ENCODE results near the gene ZBTB7C. TPM values are rescaled to one million over a fixed set of nuclear protein-coding genes. Genes with fewer than 3 reads are reported as not detected.

The ZBTB7C gene
- total and polyA plus RNA-seq, 4 donors = 0.19 to 1.1 (median 0.45) TPM

DNA sequence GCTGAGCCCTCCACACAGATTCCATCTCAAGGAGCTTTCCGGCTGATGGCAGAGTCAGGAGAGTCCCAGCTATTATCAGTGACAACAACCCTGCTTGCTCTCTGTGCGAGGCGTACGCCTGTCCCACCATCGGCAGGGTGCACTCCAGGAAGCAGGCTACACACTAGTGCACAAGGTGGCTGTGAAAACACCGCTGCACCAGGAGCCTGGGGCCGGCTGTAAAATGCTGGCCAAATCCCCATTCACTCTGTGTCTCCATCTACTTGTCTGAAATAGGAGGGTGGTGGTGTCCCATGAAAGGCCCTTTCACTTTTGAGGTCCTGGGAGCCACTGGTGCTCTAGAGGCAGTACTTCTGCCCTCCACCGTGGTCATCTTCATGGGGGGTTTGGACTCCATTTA lies 295.5 kb downstream of the ZBTB7C start (continued):
- TF ChIP-seq YY1 (IDR thresholded peaks at IDR 0.05) (no peak), NR2F2 (IDR thresholded peaks at IDR 0.05) (no peak), FOXA2 (IDR thresholded peaks at IDR 0.05) (no peak), HNF4A (conservative IDR thresholded peaks at IDR 0.05) (no peak)
- TF ChIP-seq, protein P1, sequence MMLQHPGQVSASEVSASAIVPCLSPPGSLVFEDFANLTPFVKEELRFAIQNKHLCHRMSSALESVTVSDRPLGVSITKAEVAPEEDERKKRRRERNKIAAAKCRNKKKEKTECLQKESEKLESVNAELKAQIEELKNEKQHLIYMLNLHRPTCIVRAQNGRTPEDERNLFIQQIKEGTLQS (IDR thresholded peaks at IDR 0.05) = no peak

DNA sequence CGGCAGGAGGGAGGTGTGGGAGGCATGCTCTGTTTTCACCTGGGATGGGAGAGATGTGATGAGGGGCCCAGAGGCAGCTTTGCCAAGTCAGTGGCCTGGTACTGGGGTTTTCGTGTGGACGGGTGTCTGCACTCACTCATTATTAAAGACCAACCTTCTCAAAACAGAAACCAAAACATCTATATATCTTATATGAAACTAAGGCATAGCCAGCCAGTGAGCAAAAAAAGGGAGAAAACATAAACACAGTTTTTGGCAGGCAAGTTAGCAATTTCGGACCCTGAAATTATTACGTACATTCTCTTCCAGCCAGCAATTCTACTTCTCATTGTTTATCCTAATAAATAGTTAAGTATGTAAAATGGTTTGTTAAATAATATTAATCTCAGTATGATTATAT lies 297.6 kb downstream of the ZBTB7C start:
- Histone ChIP-seq H3K4me1 (ENCODE audit: control insufficient read depth in 4 of 4, insufficient read depth in 4 of 4, low read length in 3 of 4) (no peaks in the 10 kb centered on the region), H3K9me3 (ENCODE audit: control insufficient read depth in 4 of 4, low read length in 3 of 4) (no peaks in the 10 kb centered on the region), H3K27ac (ENCODE audit: low read depth in 1 of 2, low read length in 2 of 2) (no peak overlapping the region), H3K9ac (ENCODE audit: low read depth in 1 of 2, low read length in 2 of 2) (no peak overlapping the region), H3K36me3 (ENCODE audit: control insufficient read depth in 4 of 4, insufficient read depth in 3 of 4, low read depth in 1 of 4, low read length in 3 of 4) (no peaks in the 10 kb centered on the region), H3K27me3 (ENCODE audit: control insufficient read depth in 4 of 4, insufficient read depth in 4 of 4, low read length in 3 of 4) (no peaks in the 10 kb centered on the region), H3K4me3 (ENCODE audit: low read depth in 1 of 3, low read length in 3 of 3) (no peak overlapping the region)
- DNase-seq (ENCODE audit: low spot score) = no peak
- TF ChIP-seq RAD21 (IDR thresholded peaks at IDR 0.05) = no peak
- 87% methylated on average over 5 of the region's 5 CpGs for WGBS

DNA sequence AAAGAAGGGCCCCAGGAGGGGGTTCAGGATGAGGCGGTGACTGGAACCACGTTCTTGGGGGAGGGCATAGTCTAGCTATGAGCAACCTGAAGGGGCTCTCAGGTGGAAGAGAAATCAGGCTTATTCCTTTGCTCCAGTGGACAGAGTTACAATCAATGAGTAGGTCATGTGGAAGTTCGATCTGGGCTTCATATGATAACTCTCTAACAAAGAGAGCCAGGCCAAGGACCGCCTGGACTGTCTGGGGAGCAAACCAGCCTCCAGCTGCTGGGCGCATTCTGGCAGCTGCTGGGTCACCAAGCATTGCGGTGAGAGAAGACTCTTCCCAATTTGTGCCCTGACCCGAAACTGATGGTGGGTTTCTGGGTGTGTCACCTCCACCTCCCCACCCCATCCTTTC lies 298.4 kb downstream of the ZBTB7C start:
- Histone ChIP-seq H3K36me3 (ENCODE audit: control insufficient read depth in 4 of 4, insufficient read depth in 3 of 4, low read depth in 1 of 4, low read length in 3 of 4) (no peaks in the 10 kb centered on the region), H3K27me3 (ENCODE audit: control insufficient read depth in 4 of 4, insufficient read depth in 4 of 4, low read length in 3 of 4) (no peaks in the 10 kb centered on the region), H3K9me3 (ENCODE audit: control insufficient read depth in 4 of 4, low read length in 3 of 4) (no peaks in the 10 kb centered on the region), H3K4me1 (ENCODE audit: control insufficient read depth in 4 of 4, insufficient read depth in 4 of 4, low read length in 3 of 4) (no peaks in the 10 kb centered on the region), H3K27ac (ENCODE audit: low read depth in 1 of 2, low read length in 2 of 2) (no peak overlapping the region), H3K4me3 (ENCODE audit: low read depth in 1 of 3, low read length in 3 of 3) (no peak overlapping the region), H3K9ac (ENCODE audit: low read depth in 1 of 2, low read length in 2 of 2) (no peak overlapping the region)
- TF ChIP-seq SP1 (IDR thresholded peaks at IDR 0.05) = no peak
- TF ChIP-seq EGR1 (IDR thresholded peaks at IDR 0.05; ENCODE audit: low read depth in 2 of 2) = no peak
- TF ChIP-seq HNF4A (conservative IDR thresholded peaks at IDR 0.05) = no peak
- no peak for DNase-seq (ENCODE audit: low spot score)
- 85% methylated on average over 7 of the region's 7 CpGs for WGBS

DNA sequence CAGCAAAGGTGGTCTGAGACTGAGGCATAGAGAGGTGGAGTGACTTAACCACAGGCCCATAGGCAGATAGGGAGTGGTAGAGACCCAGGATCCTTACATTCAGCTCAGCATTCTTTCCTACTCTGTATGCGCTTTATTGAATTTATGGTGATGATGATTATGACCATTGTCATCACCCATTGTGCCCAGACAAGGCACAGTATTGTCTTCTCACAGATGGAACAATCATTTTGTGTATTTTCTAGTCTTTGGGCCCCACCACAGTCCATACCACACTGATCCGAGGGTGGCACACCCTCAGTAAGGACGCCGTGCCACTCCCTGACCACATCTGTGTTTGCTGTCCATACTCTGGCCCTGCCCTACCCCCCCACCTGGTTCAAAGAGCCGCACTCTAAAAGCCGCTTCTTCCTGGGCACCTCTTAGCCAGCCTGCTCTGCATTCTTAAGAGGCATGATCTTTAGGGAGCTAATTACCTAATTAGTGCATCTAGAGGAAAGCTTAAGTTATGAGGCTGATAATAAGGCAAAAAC lies 299.2 kb downstream of the ZBTB7C start:
- Histone ChIP-seq H3K9ac (ENCODE audit: low read depth in 1 of 2, low read length in 2 of 2) (no peak overlapping the region), H3K27ac (ENCODE audit: low read depth in 1 of 2, low read length in 2 of 2) (no peak overlapping the region), H3K4me3 (ENCODE audit: low read depth in 1 of 3, low read length in 3 of 3) (no peak overlapping the region), H3K9me3 (ENCODE audit: control insufficient read depth in 4 of 4, low read length in 3 of 4) (no peaks in the 10 kb centered on the region), H3K36me3 (ENCODE audit: control insufficient read depth in 4 of 4, insufficient read depth in 3 of 4, low read depth in 1 of 4, low read length in 3 of 4) (no peaks in the 10 kb centered on the region), H3K4me1 (ENCODE audit: control insufficient read depth in 4 of 4, insufficient read depth in 4 of 4, low read length in 3 of 4) (no peaks in the 10 kb centered on the region), H3K27me3 (ENCODE audit: control insufficient read depth in 4 of 4, insufficient read depth in 4 of 4, low read length in 3 of 4) (no peaks in the 10 kb centered on the region)
- 70% methylated on average over 6 of the region's 6 CpGs for WGBS
- TF ChIP-seq, protein P1 (IDR thresholded peaks at IDR 0.05) = no peak
- TF ChIP-seq GABPA (IDR thresholded peaks at IDR 0.05 in 1 of 2, conservative IDR thresholded peaks at IDR 0.05 in 1 of 2) (no peak), FOXA1 (IDR thresholded peaks at IDR 0.05) (no peak), TAF1 (conservative IDR thresholded peaks at IDR 0.05) (no peak), HNF4A (conservative IDR thresholded peaks at IDR 0.05) (no peak), RAD21 (IDR thresholded peaks at IDR 0.05) (no peak), FOXA2 (IDR thresholded peaks at IDR 0.05) (no peak), JUND (IDR thresholded peaks at IDR 0.05) (no peak), YY1 (IDR thresholded peaks at IDR 0.05) (no peak), NR2F2 (IDR thresholded peaks at IDR 0.05) (no peak), SP1 (IDR thresholded peaks at IDR 0.05) (no peak)
- TF ChIP-seq, protein P2, sequence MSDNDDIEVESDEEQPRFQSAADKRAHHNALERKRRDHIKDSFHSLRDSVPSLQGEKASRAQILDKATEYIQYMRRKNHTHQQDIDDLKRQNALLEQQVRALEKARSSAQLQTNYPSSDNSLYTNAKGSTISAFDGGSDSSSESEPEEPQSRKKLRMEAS (IDR thresholded peaks at IDR 0.05) = no peak
- TF ChIP-seq, protein P3, sequence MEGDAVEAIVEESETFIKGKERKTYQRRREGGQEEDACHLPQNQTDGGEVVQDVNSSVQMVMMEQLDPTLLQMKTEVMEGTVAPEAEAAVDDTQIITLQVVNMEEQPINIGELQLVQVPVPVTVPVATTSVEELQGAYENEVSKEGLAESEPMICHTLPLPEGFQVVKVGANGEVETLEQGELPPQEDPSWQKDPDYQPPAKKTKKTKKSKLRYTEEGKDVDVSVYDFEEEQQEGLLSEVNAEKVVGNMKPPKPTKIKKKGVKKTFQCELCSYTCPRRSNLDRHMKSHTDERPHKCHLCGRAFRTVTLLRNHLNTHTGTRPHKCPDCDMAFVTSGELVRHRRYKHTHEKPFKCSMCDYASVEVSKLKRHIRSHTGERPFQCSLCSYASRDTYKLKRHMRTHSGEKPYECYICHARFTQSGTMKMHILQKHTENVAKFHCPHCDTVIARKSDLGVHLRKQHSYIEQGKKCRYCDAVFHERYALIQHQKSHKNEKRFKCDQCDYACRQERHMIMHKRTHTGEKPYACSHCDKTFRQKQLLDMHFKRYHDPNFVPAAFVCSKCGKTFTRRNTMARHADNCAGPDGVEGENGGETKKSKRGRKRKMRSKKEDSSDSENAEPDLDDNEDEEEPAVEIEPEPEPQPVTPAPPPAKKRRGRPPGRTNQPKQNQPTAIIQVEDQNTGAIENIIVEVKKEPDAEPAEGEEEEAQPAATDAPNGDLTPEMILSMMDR (IDR thresholded peaks at IDR 0.05; ENCODE audit: low read depth, low read length, missing input control) = no peak
- no peak for DNase-seq (ENCODE audit: low spot score)

Data from liver (tissue), 9 donors.